ENCODE results near the gene CACNG3. TPM values are rescaled to one million over a fixed set of nuclear protein-coding genes. Genes with fewer than 3 reads are reported as not detected.

CACNG3 gene
- total RNA-seq, 1 experiment from 2014 or later: not detected

GRCh38 chr16:24345704-24346103, 89.6 kb downstream of the CACNG3 start:
- Histone ChIP-seq H2AK5ac (ENCODE audit: insufficient read length, low read length) (no peak overlapping the region), H3K4me1 (ENCODE audit: insufficient read depth, low read length) (peaks cover 22% of the 10 kb centered on the region), H3K4ac (ENCODE audit: low read depth, low read length) (no peak overlapping the region), H2BK120ac (ENCODE audit: low read depth, low read length, poor library complexity, severe bottlenecking) (no peak overlapping the region), H3K27me3 (ENCODE audit: insufficient read depth, low read length) (no peaks in the 10 kb centered on the region), H2BK5ac (ENCODE audit: insufficient read length, low read length) (no peak overlapping the region), H3K23me2 (ENCODE audit: insufficient read length, low read depth, low read length, poor library complexity, severe bottlenecking) (no peaks in the 10 kb centered on the region), H2BK12ac (ENCODE audit: insufficient read length, low read depth, low read length) (no peak overlapping the region), H3K9me3 (ENCODE audit: control insufficient read depth, low read depth, low read length) (no peaks in the 10 kb centered on the region), H3K4me2 (ENCODE audit: insufficient read depth, insufficient read length, low read length) (no peak overlapping the region), H3K14ac (ENCODE audit: insufficient read depth, low read length) (no peak overlapping the region), H4K5ac (ENCODE audit: insufficient read length, low read depth, low read length) (no peak overlapping the region), H2AFZ (ENCODE audit: low read length) (no peak overlapping the region), H3K23ac (ENCODE audit: insufficient read length, low read depth, low read length) (no peak overlapping the region), H4K20me1 (ENCODE audit: control insufficient read depth, insufficient read depth, insufficient read length) (no peaks in the 10 kb centered on the region), H2BK20ac (ENCODE audit: low read depth, low read length, poor library complexity, severe bottlenecking) (no peak overlapping the region), H3K27ac (ENCODE audit: insufficient read length, low read depth, low read length) (no peak overlapping the region), H3K9ac (ENCODE audit: extremely low read depth, insufficient read length, low read length) (no peak overlapping the region), H3K79me2 (ENCODE audit: insufficient read depth, low read length) (no peaks in the 10 kb centered on the region), H2BK15ac (ENCODE audit: low read depth, low read length) (no peak overlapping the region), H3K56ac (ENCODE audit: insufficient read length, low read depth, low read length) (no peak overlapping the region), H3K18ac (ENCODE audit: insufficient read length, low read depth, low read length) (no peak overlapping the region), H3K79me1 (ENCODE audit: insufficient read depth, low read depth, low read length, poor library complexity, severe bottlenecking) (no peaks in the 10 kb centered on the region), H3T11ph (ENCODE audit: low read length) (no peak overlapping the region), H4K91ac (ENCODE audit: insufficient read length, low read depth, low read length) (no peak overlapping the region), H4K8ac (replicated peaks; ENCODE audit: insufficient read length, low read depth, low read length) (no peak overlapping the region)
- Mint-ChIP-seq H3K27ac (no peak overlapping the region), H3K27me3 (ENCODE audit: low read depth) (no peaks in the 10 kb centered on the region), H3K36me3 (ENCODE audit: insufficient read depth in 1 of 3, low read depth in 3 of 3) (no peaks in the 10 kb centered on the region), H3K4me1 (peaks cover 48 to 55% of the 10 kb centered on the region in 2 experiments), H3K9me3 (no peaks in the 10 kb centered on the region; a peak in 1 of 5 replicates), H3K4me3 (peak overlapping the region in 1 of 2 experiments; percentile 40; a peak in 1 of 5 replicates)
- no peak for TF ChIP-seq CTCF (conservative IDR thresholded peaks at IDR 0.05)
- DNase-seq: no peak
- WGBS (ENCODE audit: extremely low coverage, insufficient read length, low lambda C conversion rate): no CpG with 5 or more reads among the region's 4 CpGs
